C4-2B (cell line): ENCODE results near the gene GABRB1.

Source experiments
- H3K27ac ChIP-seq: fragments of 450-650 bp; 2 replicates; pipeline ENCODE4 v1.5.1; 2017
- CTCF ChIP-seq: fragments of 450-650 bp; conservative IDR thresholded peaks from 2 replicates; pipeline ENCODE4 v1.5.1; 2017; ENCODE audit warnings: mild to moderate bottlenecking
- ZFX ChIP-seq: fragments of 450-650 bp; IDR thresholded peaks from 2 replicates; pipeline ENCODE4 v1.6.1; 2017

The GABRB1 gene

GRCh38 chr4:47049347-47049746 lies 18.0 kb downstream of the GABRB1 start:
- TF ChIP-seq CTCF (no peak), ZFX (no peak)
- no peak overlapping the region for H3K27ac ChIP-seq

- H3K27ac ChIP-seq = no peak overlapping the region
- no peak for TF ChIP-seq ZFX
- TF ChIP-seq CTCF = no peak
Observed at GRCh38 chr4:47050761-47051725, 19.7 kb downstream of the GABRB1 start.

- no peak for TF ChIP-seq ZFX
- TF ChIP-seq CTCF = no peak
- no peak overlapping the region for H3K27ac ChIP-seq
Observed at GRCh38 chr4:47053485-47053884, 22.1 kb downstream of the GABRB1 start.

GRCh38 chr4:47054130-47054529 lies 22.8 kb downstream of the GABRB1 start:
- no peak overlapping the region for H3K27ac ChIP-seq
- no peak for TF ChIP-seq ZFX
- TF ChIP-seq CTCF = no peak

- no peak for TF ChIP-seq ZFX
- TF ChIP-seq CTCF = no peak
- no peak overlapping the region for H3K27ac ChIP-seq
Observed at GRCh38 chr4:47057991-47058390, 26.6 kb downstream of the GABRB1 start.

- no peak overlapping the region for H3K27ac ChIP-seq
- TF ChIP-seq CTCF = no peak
- TF ChIP-seq ZFX = no peak
Observed at GRCh38 chr4:47060561-47060960, 29.2 kb downstream of the GABRB1 start.

GRCh38 chr4:47061435-47061834 lies 30.1 kb downstream of the GABRB1 start:
- no peak overlapping the region for H3K27ac ChIP-seq
- TF ChIP-seq CTCF = no peak
- no peak for TF ChIP-seq ZFX
